HepG2 (cell line): Measurements from ENCODE around the gene IL22. TPM values are rescaled to one million over a fixed set of nuclear protein-coding genes. Genes with fewer than 3 reads are reported as not detected.

ENCODE experiments used
- ATAC-seq: fragments of 200-7000 bp; cut with Tn5 transposase; 3 replicates; pipeline ENCODE4 v1.9.1; 2020; ENCODE audit warnings: mild to moderate bottlenecking, moderate library complexity
- Bru-seq: library from RNA; stranded (reverse); fragments of 400-500 nt; gene quantifications from one replicate; lab custom pipeline; 2021; lab: Mats Ljungman, UMichigan
- BruChase-seq, 2 experiments: library from RNA; stranded (reverse); fragments of 400-500 nt; gene quantifications; one replicate each; lab custom pipeline; 2021; lab: Mats Ljungman, UMichigan
- BruUV-seq: library from RNA; stranded (reverse); fragments of 400-500 nt; replicated peaks from 2 replicates; lab custom pipeline; 2021; lab: Mats Ljungman, UMichigan
- CTCF ChIA-PET: fragments of 300-600 bp; formaldehyde crosslinking; extraction: SDS; loops from one replicate; lab custom pipeline; 2021; ENCODE audit warnings: low total read pairs, inconsistent platforms, low intra/inter-chr PET ratio; lab: Yijun Ruan, JAX
- POLR2A ChIA-PET: fragments of 350-600 bp; sonication (Branson Sonifier 250); formaldehyde crosslinking; loops from one replicate; lab custom pipeline; 2020; ENCODE audit warnings: antibody characterized with exemption, inconsistent platforms; lab: Yijun Ruan, JAX
- DNase-seq: peaks from one replicate; pipeline ENCODE4 v3.0.0-alpha.2; 2015; ENCODE audit warnings: low spot score
- FAIRE-seq: peaks from 3 replicates; lab custom pipeline; 2011; peaks lifted over from hg19 to GRCh38; lab: Jason Lieb, UNC
- H2AFZ ChIP-seq: one replicate; pipeline ENCODE4 v1.6.1; 2011; ENCODE audit warnings: low read length, inconsistent platforms
- H3K27ac ChIP-seq: fragments of 300-600 bp; 3 replicates; pipeline ENCODE4 v1.8.0; 2011; ENCODE audit warnings: mixed run types, mild to moderate bottlenecking, mixed read lengths, low read length, inconsistent platforms; ENCODE audit not compliant: insufficient read depth; ENCODE audit errors: extremely low read length
- H3K27me3 ChIP-seq, 2 experiments: fragments of 200-600 bp in 1 of 2; 2 replicates in 1 of 2; 3 replicates in 1 of 2; pipeline versions ENCODE4 v1.6.0 to v1.8.0; 2011; ENCODE audit warnings: low read length in 2 of 2, mild to moderate bottlenecking in 2 of 2, moderate library complexity in 2 of 2, inconsistent platforms in 1 of 2; ENCODE audit not compliant: insufficient read depth in 2 of 2, control insufficient read depth in 1 of 2
- H3K36me3 ChIP-seq, 2 experiments: fragments of 200-600 bp in 1 of 2; replicated peaks in 1 of 2; 2 replicates in 1 of 2; 3 replicates in 1 of 2; pipeline versions ENCODE4 v1.5.1 to v1.8.0; 2011; ENCODE audit warnings: low read length in 2 of 2, inconsistent platforms in 1 of 2; ENCODE audit not compliant: insufficient read depth in 2 of 2, control insufficient read depth in 1 of 2
- H3K4me1 ChIP-seq: 2 replicates; pipeline ENCODE4 v1.5.1; 2012; ENCODE audit warnings: low read length, inconsistent platforms; ENCODE audit not compliant: insufficient read depth
- H3K4me2 ChIP-seq: 2 replicates; pipeline ENCODE4 v1.6.0; 2011; ENCODE audit warnings: low read depth, low read length, inconsistent platforms
- H3K4me3 ChIP-seq, 3 experiments: fragments of 200-600 bp in 1 of 3; sonication (generic), shearing (Covaris generic) in 1 of 3; replicated peaks in 1 of 3; 2 replicates each; pipeline ENCODE4 v1.5.1; 2011 to 2016; ENCODE audit warnings: low read length in 3 of 3, inconsistent platforms in 2 of 3, low read depth in 2 of 3, mild to moderate bottlenecking in 2 of 3, control low read depth in 1 of 3, mixed read lengths in 1 of 3; ENCODE audit not compliant: insufficient read depth in 1 of 3
- H3K79me2 ChIP-seq: one replicate; pipeline ENCODE4 v1.6.1; 2011; ENCODE audit warnings: low read length, inconsistent platforms; ENCODE audit not compliant: insufficient read depth
- H3K9ac ChIP-seq: 2 replicates; pipeline ENCODE4 v1.6.0; 2011; ENCODE audit warnings: mild to moderate bottlenecking, low read depth, low read length, inconsistent platforms; ENCODE audit not compliant: insufficient read depth
- H3K9me3 ChIP-seq: 2 replicates; pipeline ENCODE4 v1.5.1; 2012; ENCODE audit warnings: mild to moderate bottlenecking, low read length
- H4K20me1 ChIP-seq: 2 replicates; pipeline ENCODE4 v1.6.0; 2011; ENCODE audit warnings: inconsistent platforms, mild to moderate bottlenecking, low read length, moderate library complexity; ENCODE audit not compliant: insufficient read depth
- CC2D1A ChIP-seq: sonication (generic); formaldehyde crosslinking; IDR thresholded peaks from 2 replicates; pipeline ENCODE4 v1.8.1; 2023; ENCODE audit warnings: mild to moderate bottlenecking, missing genetic modification reagents
- ETS1 ChIP-seq: sonication (generic); formaldehyde crosslinking; IDR thresholded peaks from 2 replicates; pipeline ENCODE4 v1.4.0; 2020; ENCODE audit warnings: missing genetic modification reagents
- FOXM1 ChIP-seq: sonication (generic); formaldehyde crosslinking; IDR thresholded peaks from 2 replicates; pipeline ENCODE4 v1.5.0; 2020; ENCODE audit warnings: missing genetic modification reagents
- MAFF ChIP-seq: IDR thresholded peaks from 2 replicates; pipeline ENCODE4 v1.6.1; 2011; ENCODE audit warnings: low read depth, low read length, improper control_type of control experiment
- MED8 ChIP-seq: sonication (generic); formaldehyde crosslinking; IDR thresholded peaks from 2 replicates; pipeline ENCODE4 v1.8.1; 2023; ENCODE audit warnings: mild to moderate bottlenecking, missing genetic modification reagents; ENCODE audit not compliant: insufficient replicate concordance
- SALL1 ChIP-seq: sonication (generic); formaldehyde crosslinking; IDR thresholded peaks from 2 replicates; pipeline ENCODE4 v1.8.0; 2022; ENCODE audit warnings: mild to moderate bottlenecking, missing genetic modification reagents
- ZNF30 ChIP-seq: sonication (generic); formaldehyde crosslinking; IDR thresholded peaks from 2 replicates; pipeline ENCODE4 v1.5.0; 2020; ENCODE audit warnings: mild to moderate bottlenecking, missing genetic modification reagents
- ZNF354B ChIP-seq: sonication (generic); formaldehyde crosslinking; IDR thresholded peaks from 2 replicates; pipeline ENCODE4 v1.8.0; 2022; ENCODE audit warnings: mild to moderate bottlenecking, missing genetic modification reagents
- WGBS: methylation state at CpG from one replicate; pipeline ENCODE4 v1.1.6; 2017; ENCODE audit warnings: low lambda C conversion rate; 5-methylcytosine and 5-hydroxymethylcytosine counted together
- in situ Hi-C: cut with HindIII; loops from 2 replicates; pipeline ENCODE4 v1.10.0; 2017; ENCODE audit warnings: low pct_unique_long_range_greater_than_20kb; ENCODE audit not compliant: extremely low pct_ligation_motif_present
- intact Hi-C: fragments of 100-400 bp; cut with micrococcal nuclease; formaldehyde crosslinking; loops from one replicate; pipeline ENCODE4 v1.10.0; 2022; ENCODE audit not compliant: unreplicated experiment
- long read RNA-seq, 2 experiments: library from RNA in 1 of 2; library from polyadenylated mRNA in 1 of 2; stranded (forward) in 1 of 2; unstranded in 1 of 2; transcript quantifications; one replicate each; pipeline ENCODE4 v2.0.0, GENCODE V29; 2019 to 2022
- polyA minus RNA-seq, 3 experiments: library from RNA; depleted of rRNA, polyadenylated mRNA; stranded (reverse); fragments of >200 nt; gene quantifications; 2 replicates each; pipeline ENCODE4 v1.2.3, GENCODE V29; 2011; ENCODE audit warnings: low replicate concordance in 1 of 3
- polyA plus RNA-seq, 8 experiments: library from polyadenylated mRNA; depleted of rRNA in 3 of 8; stranded (reverse) in 7 of 8; unstranded in 1 of 8; fragments of >200 nt; fragmentation: Illumina TruSeq in 4 of 8; extraction: Trizol in 4 of 8; gene quantifications; 2 replicates each; pipeline versions ENCODE4 v1.2.1 to v1.2.3, GENCODE V29; 2011 to 2016; ENCODE audit warnings: low read depth in 4 of 8, missing spikeins in 1 of 8, mixed read lengths in 1 of 8; ENCODE audit not compliant: insufficient read depth in 1 of 8
- total RNA-seq, 5 experiments: library from RNA; depleted of rRNA; stranded (reverse); fragments of >200 nt; fragmentation: Illumina TruSeq; extraction: Trizol; gene quantifications; 2 replicates each; pipeline ENCODE4 v1.2.3, GENCODE V29; 2016; ENCODE audit warnings: low read depth in 1 of 5

IL22 gene, protein sequence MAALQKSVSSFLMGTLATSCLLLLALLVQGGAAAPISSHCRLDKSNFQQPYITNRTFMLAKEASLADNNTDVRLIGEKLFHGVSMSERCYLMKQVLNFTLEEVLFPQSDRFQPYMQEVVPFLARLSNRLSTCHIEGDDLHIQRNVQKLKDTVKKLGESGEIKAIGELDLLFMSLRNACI
- not detected in 2 replicates for total RNA-seq (2016; rRNA removed; fragmentation: Illumina TruSeq; extraction: Trizol)
- not detected in 2 replicates for total RNA-seq (2016; cell fraction: cytosol; rRNA removed; fragmentation: Illumina TruSeq; extraction: Trizol; ENCODE audit: low read depth)
- total RNA-seq (2016; cell fraction: insoluble cytoplasmic fraction; rRNA removed; fragmentation: Illumina TruSeq; extraction: Trizol) = not detected in 2 replicates
- not detected in 2 replicates for total RNA-seq (2016; cell fraction: membrane; rRNA removed; fragmentation: Illumina TruSeq; extraction: Trizol)
- not detected in 2 replicates for total RNA-seq (2016; cell fraction: nucleus; rRNA removed; fragmentation: Illumina TruSeq; extraction: Trizol)
- polyA plus RNA-seq (2011; rRNA removed) = not detected in 2 replicates
- not detected in 2 replicates for polyA plus RNA-seq (2011; cell fraction: cytosol; rRNA removed)
- polyA plus RNA-seq (2011; cell fraction: nucleus; rRNA removed) = not detected in 2 replicates
- polyA plus RNA-seq (2012) = not detected in 2 replicates
- polyA plus RNA-seq (2016; cell fraction: cytosol; fragmentation: Illumina TruSeq; extraction: Trizol; ENCODE audit: low read depth) = not detected in 2 replicates
- not detected in 2 replicates for polyA plus RNA-seq (2016; cell fraction: insoluble cytoplasmic fraction; fragmentation: Illumina TruSeq; extraction: Trizol; ENCODE audit: low read depth)
- not detected in 2 replicates for polyA plus RNA-seq (2016; cell fraction: membrane; fragmentation: Illumina TruSeq; extraction: Trizol; ENCODE audit: low read depth)
- polyA plus RNA-seq (2016; cell fraction: nucleus; fragmentation: Illumina TruSeq; extraction: Trizol; ENCODE audit: insufficient read depth, low read depth) = not detected in 2 replicates
- not detected in 2 replicates for polyA minus RNA-seq (2011; rRNA and poly(A)+ RNA removed; ENCODE audit: low replicate concordance)
- not detected in 2 replicates for polyA minus RNA-seq (2011; cell fraction: cytosol; rRNA and poly(A)+ RNA removed)
- not detected in 2 replicates for polyA minus RNA-seq (2011; cell fraction: nucleus; rRNA and poly(A)+ RNA removed)
- not detected for Bru-seq, nascent RNA
- BruChase-seq, experiment 1, labeled RNA remaining after a 6-hour chase = not detected
- not detected for BruChase-seq, experiment 2, labeled RNA remaining after a 2-hour chase
- long read RNA-seq, experiment 1 = 0 reads
- long read RNA-seq, experiment 2 = 0 reads

GRCh38 chr12:68253504-68253903 lies at the start of gene IL22:
Gene IL22 (minus strand): TSS chr12:68253604. CDS start chr12:68253448, 156 bp downstream.
- Histone ChIP-seq H3K9me3 (no peaks in the 10 kb centered on the region), H3K4me2 (no peak within 1 kb of the TSS), H3K27ac (no peak within 1 kb of the TSS), H3K9ac (no peak within 1 kb of the TSS), H3K27me3 (peaks cover 0 to 13% of the 10 kb centered on the region in 2 experiments; a peak in 1 of 5 replicates), H4K20me1 (no peaks in the 10 kb centered on the region), H3K36me3 (no peaks in the 10 kb centered on the region), H3K4me1 (no peaks in the 10 kb centered on the region), H3K4me3 (no peak within 1 kb of the TSS), H3K79me2 (no peaks in the 10 kb centered on the region), H2AFZ (no peak within 1 kb of the TSS)
- WGBS = 25% methylated on average over 7 of the region's 7 CpGs
- FAIRE-seq (no peak), ATAC-seq (no peak), DNase-seq (no peak)
- no TSS peak for BruUV-seq
- ChIA-PET CTCF (no interaction called here), POLR2A (no interaction called here)
- intact Hi-C loops (no loop called here), in situ Hi-C loops (no loop called here)
- TF ChIP-seq CC2D1A (no peak), MAFF (no peak), SALL1 (CRISPR knock-in tag) (no peak), FOXM1 (no peak), ETS1 (no peak), ZNF354B (no peak), ZNF30 (CRISPR knock-in tag) (no peak), MED8 (CRISPR knock-in tag) (no peak)
